RPMI8226 (cell line): ENCODE results near the gene ZHX3.
"Not testable (repeated sequence)": the region's sequence is repeated elsewhere in the genome, so short reads cannot be mapped to it uniquely, and the experiment has no call there.

ENCODE experiments used
- DNase-seq: peaks from one replicate; pipeline ENCODE4 v3.0.0-alpha.2; 2015

Gene ZHX3

DNA sequence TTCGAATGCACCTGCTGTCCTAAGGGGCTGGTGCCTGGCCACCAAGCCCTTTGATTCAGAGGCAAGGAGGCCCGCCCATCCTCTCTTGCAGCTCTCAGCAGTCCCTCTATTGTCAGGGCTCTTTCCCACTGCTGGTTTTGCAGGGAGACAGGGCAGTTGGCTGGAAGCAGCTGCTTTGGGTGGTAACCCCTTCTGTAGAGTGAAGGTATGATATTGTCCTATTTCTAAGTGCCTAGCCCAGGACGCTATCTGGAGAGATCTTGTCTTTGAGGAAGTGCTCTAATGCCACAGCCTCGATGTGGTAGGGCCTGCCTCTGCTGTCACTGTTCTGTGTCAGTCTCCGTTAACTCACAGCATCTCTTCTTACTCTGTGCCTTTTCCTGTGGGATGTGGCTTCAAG lies 174.6 kb downstream of the ZHX3 start:
- no peak for DNase-seq

DNA sequence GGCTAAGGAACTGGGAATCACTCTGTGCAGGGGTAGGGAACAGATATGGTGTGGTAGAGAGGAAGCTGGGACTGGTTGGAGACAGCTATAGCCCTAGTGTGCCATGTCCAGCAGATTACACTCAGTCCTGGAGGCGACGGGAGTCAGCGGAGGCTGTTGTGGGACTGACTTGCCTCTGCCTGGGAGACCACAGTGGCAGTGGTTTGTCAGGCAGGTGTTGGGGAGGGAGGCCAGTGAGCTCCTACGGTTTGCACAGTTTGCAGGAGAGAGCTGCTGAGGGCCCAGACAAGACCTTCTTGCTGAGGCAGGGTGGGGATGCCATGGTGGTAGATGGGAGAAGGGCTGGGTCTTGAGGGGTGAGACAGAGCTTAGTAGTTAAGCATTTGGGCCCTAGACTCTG lies 175.3 kb downstream of the ZHX3 start:
- no peak for DNase-seq

DNA sequence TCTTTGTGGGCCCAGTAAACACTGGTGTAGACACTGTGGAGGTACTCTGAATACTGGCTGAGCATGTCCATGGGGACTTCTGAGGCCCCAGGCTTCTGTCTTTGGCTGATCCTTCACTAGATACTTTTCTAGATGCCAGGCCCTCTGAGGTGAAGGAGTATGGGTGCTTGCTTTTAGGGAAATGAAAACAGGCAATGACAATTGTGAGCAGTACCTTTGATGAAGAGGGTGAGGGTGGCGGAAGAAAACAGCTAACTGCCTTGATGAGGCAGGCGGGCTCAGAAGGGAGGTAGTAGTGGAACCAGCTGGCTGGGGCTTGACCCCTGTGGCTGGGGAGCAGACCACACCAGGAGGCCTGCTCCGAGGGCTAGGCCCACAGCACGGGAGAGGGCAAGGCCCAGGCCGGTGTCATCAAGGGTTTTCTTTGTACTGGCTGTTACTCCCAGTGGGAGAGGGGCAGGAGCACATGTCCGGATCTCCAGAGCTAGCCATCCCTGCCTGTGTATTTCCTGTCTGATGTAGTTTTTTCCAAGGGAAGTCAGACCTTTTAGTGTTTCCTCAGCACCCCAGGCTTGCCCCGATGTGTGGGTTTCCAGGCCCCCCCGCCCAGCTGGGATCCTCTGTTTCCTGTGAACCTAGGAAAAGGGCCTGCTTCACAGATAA lies 176.2 kb downstream of the ZHX3 start:
- DNase-seq = no peak

DNA sequence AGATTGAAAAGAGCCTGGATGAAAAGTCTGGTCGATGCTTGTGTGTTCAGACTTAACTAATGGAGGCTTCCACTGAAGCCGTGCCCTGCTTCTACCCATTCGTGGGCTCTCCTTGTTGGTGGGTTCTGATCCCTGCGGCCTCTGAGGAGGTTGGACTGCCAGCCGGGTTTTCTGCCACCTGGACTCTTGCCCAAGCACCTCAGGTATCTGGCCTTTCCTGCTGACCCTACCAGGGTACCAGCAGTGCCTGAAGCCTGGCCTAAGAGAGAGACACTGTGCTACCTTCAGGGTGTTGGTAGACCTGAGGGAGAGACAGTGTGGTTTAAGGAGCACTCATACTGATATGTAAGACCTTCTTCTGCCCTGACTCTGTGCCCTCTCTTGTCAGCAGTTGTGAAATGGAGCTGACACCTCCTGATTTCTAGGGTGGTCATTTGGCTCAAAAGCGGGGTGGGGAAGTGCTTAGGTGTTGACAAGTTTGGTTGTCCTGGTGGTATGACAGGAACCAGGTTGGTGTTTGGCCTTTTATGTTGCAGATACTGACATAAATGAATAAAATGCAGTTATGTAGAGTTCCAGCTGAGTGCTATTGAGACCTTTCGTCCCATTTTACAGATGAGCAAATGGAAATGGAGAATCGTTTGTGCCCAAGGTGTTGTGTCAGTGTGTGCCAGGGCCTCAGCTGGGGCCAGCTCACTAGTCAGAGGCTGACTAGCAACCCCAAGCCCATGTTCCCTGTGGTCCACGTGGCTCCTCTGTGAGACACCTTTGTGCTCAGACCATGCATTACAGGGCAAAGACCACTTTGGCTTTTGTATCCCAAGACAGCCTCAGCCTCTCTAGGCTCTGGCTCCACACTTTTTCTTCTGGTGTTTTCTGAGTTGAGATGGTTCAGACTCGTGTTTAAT lies 177.1 kb downstream of the ZHX3 start:
- DNase-seq = no peak

DNA sequence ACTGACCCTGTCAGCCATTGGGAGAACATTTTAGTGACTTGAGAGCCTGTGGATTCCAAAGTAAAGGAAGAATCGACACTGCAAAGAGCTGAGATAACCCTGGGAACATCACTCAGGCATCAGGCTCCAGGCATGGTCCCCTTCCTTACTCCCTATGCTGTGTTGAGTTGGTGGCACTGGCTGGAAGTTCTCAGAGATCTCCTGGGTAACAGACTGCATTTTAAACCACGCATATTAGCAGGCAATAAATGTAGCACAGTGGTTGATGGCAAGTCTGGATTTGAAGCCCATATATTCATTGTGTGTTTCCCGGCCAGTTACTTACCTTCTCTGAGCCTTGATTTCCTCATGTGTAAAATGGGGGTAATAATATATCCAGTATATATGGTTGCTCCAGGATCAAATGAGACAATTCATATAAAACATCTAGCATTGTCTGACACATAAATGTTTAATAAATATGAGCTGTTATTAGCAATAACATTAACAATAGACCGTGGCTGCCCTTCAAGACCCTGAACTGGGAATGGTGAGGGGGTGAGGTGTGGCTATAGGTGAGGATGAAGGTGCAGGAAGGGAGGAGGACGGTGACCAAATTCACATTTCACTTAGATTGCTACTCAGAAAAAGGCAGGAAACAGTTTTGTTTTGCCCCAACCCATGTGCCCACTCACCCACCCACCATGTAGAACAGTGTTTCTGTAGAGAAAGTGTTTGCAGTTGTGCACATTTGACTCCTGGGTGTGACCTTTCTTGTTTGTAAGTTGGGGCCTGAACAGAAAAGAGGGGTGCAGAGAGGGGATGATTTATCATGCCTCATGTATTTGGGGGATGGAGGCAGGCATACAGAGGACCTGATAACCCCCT lies 178.1 kb downstream of the ZHX3 start:
- no peak for DNase-seq

DNA sequence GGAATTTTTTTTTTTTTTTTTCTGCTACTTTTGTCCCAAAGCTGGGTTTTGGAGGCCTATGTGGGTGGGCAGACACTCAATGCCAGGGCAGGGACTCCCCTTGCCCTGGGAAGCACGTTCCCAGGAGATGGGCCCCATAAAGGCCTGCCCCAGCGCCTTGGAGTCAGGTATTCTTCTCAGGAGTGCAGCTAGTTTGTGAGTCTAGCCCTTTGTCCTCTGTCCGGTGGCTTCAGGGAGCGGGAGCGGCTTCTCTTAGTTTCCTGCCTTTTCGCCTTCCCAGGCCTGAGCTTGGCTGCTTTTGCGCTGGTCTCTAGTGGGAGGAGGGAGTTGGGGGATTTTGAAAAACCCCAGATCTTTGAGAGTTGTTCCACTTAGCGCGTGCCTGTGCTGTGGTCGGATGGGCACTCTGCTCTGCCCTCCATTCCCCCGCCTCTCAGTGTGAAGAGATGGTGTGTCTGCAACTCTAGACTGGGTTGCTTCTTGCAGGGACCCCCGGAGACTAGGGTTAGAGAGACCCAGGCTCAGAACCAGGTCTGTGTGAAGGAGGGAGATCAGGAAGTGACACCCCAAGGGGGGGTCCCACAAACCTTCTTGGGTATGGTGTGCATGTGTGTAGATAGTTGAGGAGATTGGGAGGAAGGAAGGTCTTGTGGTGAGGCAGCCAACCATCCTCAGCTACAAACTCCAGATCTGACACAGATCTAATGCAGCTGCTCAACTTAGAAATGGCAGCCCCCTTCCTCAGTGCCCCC lies 178.9 kb downstream of the ZHX3 start:
- DNase-seq = no peak

DNA sequence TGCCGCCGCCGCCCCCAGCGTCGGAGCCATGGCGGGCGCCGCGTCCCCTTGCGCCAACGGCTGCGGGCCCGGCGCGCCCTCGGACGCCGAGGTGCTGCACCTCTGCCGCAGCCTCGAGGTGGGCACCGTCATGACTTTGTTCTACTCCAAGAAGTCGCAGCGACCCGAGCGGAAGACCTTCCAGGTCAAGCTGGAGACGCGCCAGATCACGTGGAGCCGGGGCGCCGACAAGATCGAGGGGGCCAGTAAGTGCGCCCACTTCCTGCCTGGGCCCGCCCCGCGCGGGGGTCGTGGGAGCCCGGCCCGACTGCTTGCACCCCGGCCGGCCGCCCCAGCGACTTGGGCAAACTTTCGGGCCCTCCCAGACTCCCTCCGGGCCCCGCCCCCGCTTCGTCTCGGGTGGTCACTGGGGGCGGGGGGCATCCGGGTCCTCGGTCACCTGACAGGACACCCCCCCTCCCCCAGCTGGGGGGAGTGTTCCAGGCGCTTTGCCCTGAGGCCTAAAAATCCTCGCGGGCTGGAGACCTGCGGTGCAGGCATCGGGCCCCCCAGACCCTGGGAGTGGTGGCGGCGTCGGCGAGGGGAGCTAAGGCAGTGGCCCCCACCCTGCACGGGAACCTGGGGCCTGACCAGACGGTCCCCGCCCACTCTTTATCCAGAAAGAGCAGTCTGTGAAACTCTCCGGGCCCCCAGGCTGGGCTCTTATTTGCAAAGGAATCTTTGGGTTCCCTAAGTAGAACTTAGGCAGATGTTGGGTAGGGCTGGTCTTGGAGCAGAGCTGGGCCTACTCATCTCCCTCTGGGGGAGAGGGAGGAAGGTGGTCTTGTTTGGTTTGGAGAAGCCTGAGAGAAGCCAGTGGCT lies 179.7 kb downstream of the ZHX3 start:
- no peak for DNase-seq

DNA sequence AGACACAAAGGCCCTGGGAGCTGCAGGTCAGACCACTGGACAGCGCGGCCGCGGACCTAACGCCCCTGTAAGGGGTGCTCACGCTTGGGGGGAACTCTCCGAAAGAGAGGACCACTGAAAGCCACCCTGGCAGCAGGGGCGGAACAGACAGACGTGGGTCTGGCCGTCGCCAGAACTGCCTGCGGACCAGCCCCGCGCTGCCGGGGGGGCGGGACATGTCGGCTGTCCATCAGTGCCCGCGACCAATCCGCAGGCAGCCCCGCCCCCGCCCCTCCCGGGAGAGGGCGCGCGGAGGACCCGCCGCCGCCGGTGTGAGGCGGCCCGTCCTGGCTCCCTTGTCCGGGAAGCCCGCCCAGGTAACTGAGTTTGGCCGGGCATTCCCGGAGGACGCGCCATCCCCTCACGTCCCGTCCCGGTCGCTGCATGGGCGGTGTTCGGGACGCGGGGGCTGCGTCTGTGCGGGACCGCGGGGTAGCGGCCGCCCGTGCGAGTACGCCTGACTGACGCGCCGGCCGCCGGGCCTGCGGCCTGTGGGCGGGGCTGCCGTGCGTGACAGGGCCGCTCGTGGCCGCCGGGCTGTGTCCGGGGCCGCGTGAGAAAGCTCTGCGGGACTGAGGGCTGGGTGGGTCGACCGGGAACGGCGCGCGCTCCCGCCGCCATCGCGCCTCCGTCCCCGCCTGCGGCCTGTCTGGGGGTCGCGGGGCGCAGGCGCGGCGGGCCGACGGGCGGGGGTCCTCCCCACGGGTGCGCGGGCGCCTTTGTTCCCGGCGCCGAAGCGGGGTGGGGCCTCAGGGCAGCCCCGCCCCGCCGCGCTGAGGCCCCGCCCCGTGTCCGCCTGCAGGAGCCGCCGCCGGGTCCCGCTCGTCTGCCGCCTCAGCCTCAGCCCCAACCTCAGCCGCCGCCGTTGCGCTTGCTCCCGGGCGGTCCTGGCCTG lies 180.6 kb downstream of the ZHX3 start, which contains the start of gene PLCG1:
Gene PLCG1 (plus strand): TSS at position 864 of the 934 bp plus-strand sequence. CDS start 99 bp downstream, outside the sequence.
- DNase-seq = peak; percentile 87

DNA sequence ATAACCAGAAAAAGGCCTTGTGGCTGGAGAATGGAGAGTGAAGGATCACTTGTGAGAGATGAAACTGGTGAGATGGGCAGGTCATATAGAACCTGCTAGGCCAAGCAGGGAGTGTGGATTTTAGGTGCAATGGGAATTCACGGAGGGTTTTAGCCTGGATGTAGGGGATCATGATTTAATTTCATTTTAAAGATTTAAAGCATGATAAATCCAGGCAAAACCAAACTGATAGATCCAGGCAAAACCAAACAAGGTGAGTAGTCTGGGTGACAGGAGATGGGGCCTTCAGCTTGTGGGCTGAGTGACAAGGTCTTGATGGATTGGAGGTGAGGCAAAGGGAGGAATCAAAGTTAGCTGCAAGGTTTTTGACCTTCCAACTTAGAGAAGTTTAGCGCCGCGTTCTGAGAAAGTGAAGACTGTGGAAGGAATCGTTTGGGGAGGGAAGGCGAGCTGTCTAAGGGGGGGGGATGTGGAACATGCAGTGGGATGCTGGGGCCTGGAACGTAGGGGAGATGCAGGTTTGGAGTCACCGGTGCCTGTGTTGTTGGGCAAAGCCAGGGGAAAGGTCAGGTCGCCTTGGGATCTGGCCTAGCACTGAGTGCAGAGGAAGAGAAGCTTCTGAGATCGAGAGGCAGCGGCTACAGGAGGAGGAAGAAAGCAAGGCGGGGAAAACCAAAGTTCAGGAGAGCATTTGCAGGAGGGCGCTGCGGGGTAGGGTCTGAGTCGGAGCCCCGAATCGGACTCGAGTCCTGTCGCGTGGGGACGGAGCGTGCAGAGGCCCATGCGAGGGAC lies 181.4 kb downstream of the ZHX3 start:
- DNase-seq = peak; percentile 33

DNA sequence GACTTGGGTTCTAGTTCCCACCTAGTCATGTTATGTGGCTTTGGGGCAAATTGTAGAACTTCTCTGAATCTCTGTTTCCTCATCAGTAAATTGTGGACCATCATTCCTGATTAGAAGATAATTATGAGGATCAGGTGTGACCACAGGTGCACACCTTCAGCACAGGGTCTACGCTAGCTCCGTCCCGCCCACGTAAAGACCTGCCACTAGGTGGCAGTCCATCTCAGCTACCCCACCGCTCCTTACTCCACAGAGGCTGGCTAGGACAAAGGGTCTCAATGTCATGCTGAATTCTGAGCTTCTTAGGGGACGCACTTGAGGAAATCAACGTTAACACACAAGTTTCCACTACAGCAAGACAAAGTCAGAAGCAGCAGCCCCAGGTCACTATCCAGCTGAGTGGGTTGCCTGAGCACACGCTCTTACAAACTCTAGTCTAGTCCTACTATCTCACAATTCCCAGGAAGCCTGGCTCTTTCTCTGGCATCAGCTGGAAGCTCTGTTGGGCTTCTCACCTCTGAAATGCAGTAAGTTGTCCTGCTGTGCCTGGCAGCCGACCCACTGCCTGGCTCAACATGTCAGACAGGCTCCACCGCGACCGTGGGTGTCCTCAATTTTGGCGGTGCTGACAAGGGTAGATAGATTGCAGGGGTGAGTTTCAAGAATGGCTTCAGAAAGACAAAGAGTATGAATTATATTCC lies 182.2 kb downstream of the ZHX3 start:
- DNase-seq = peak; percentile 57

DNA sequence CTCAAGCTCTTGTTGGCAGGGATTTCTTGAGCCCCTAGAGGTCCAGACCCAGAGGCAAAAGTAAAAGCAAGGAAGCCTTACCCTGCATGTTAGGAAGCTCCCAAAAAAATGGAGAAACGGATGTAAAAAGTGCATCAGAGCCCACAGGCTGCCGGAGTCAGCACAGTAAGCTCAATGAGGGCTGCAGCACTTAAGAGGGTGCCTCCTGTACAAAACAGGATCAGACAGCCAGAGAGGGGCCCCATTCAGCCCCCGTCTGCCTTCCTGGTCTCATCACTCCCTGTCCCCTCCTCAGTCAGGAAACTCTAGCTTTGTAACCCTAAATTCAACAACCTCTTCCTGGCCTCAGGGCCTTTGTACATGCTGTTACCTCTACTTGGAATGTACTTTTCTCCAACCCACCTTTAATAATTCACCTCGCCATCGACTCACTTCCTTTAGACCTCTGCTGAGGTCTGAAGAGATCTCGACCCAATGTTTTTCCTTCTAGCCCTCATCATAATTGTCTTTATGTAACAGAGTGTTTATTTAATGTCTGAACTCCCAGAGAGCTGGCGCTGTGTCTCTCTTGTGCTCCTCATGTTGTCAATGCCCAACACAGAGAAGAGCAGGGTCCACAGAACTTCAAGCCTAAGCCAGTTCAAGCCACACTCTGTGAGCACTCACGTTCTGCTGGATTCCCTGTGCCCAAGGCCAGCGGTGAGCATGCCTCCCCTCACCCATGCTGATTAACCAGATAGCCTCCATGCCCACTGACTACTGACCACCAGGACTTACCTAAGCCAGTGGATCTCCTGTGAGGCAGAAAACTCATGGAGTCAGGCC lies 183.0 kb downstream of the ZHX3 start:
- DNase-seq = no peak

DNA sequence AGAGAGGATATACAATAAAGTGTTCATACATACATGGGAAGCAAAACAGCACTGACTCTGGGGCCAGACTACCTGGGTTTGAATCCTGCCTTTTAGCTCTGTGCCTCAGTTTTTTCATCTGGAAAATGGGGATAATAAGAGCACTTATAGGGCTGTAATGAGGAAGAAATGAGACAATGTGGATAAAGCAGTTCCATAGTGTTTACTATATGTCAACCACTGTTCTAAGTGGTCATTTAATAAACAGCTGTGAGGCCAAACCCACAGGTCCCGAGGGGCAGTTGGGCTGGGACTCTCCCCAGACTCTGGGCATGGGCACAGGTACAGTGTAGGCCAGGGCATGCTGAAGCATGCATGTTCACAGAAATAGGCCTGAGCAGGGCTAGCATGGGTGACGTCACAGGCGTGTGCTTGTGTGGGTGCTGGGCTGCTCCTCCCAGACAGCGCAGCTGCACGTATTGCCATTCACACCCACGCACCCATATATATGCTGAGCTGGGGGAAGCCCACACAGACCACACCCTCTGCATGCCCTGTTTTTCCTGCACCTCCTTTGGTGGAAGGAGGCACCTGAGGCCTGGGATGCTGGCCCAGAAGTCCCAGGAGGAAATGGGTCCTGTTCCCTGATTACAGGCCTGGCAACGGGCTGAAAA lies 183.7 kb downstream of the ZHX3 start:
- DNase-seq = no peak

DNA sequence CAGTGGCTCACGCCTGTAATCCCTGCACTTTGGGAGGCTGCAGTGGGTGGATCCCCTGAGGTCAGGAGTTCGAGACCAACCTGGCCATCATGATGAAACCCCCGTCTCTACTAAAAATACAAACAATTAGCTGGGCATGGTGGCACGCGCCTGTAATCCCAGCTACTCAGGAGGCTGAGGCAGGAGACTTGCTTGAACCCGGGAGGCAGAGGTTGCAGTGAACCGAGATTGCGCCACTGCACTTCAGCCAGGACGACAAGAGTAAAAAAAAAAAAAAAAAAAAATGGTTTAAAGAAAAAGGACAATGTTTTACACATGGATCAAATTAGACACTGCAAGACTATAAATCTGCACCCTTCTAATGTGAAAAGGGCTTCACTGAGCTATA lies 185.1 kb downstream of the ZHX3 start:
- DNase-seq = not testable (repeated sequence)

DNA sequence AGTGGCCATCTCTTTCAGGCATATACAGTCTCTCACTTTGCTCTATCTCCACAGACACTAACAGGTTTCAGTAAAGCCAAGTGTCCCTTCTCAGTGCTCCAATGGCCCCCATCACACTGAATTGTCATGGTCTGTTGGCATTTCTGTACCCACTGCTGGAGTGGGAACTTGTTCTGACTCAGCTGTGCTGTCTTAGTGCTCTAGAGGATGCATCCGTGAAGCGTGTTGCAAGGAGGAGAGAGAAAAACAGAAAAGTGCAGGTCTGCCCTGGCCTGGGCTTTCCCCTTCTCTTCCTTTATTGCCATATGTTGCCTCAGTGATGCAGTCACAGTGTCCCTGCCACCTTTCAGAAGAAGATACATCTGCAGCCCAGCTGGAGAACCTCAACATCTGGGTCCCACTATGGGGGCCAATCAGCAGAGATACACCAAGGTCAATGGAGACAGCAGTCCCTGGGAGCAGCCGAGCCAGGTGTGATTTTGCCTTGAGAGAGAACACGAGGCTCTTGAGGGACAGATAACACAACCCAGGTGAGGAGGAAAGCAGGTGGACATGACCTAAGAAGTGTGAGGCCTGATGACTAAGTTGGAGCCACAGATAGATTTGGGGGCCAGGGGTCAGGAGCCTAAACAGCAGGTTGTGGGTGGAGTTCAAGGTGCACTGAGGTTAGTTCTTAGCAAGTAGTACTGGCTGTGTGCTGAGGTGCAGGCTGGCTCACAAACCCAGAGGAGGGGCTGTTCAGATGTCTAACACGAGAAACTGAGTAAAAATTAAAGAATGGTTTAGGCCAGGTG lies 185.7 kb downstream of the ZHX3 start:
- DNase-seq = no peak
